ENCODE results near the gene ARHGAP6. TPM values are rescaled to one million over a fixed set of nuclear protein-coding genes. Genes with fewer than 3 reads are reported as not detected.

Gene ARHGAP6
- total and polyA plus RNA-seq, 9 of the 15 experiments (the other 6 are each of a cell fraction or from before 2014, with no cell fraction given) = 12.5 to 63.6 (median 41.8) TPM

- TF ChIP-seq TEAD4 (IDR thresholded peaks at IDR 0.05; ENCODE audit: low read length) = peak; percentile 52
- TF ChIP-seq TEAD4 (CRISPR knock-in tag; IDR thresholded peaks at IDR 0.05; ENCODE audit: borderline replicate concordance) = no peak
- TF ChIP-seq POU5F1 (IDR thresholded peaks at IDR 0.05; ENCODE audit: borderline replicate concordance, low read depth, low read length, partially characterized antibody) = no peak
- 0 out of 2 replicates have a peak, but pooled peaks have one; percentile 9 for TF ChIP-seq NFIC (IDR thresholded peaks at IDR 0.05)
- no peak for TF ChIP-seq SMARCA4 (IDR thresholded peaks at IDR 0.05)
- no peak for TF ChIP-seq ZBTB34 (CRISPR knock-in tag; IDR thresholded peaks at IDR 0.05)
- TF ChIP-seq NELFE (IDR thresholded peaks at IDR 0.05; ENCODE audit: insufficient read depth, insufficient read length) = no peak
- TF ChIP-seq ZNF23 (CRISPR knock-in tag; IDR thresholded peaks at IDR 0.05) = no peak
- TF ChIP-seq NR2C1 (IDR thresholded peaks at IDR 0.05) = no peak
- TF ChIP-seq NR2C1 (tag; IDR thresholded peaks at IDR 0.05) = no peak
Observed at GRCh38 chrX:11159149-11159548, 506.6 kb downstream of the ARHGAP6 start (continued).

GRCh38 chrX:11151799-11152559 is 513.7 kb downstream of the ARHGAP6 start:
- Histone ChIP-seq H3K27ac (ENCODE audit: extremely low read depth, low read depth, low read length) (no peak overlapping the region), H3K36me3 (ENCODE audit: control insufficient read depth, insufficient read depth, low read length) (peaks cover 47% of the 10 kb centered on the region), H2AFZ (ENCODE audit: low read depth, low read length) (no peak overlapping the region), H3K4me3 (no peak overlapping the region), H3K27me3 (ENCODE audit: control insufficient read depth in 2 of 2, insufficient read depth in 2 of 2, low read length in 2 of 2) (no peaks in the 10 kb centered on the region), H3K9ac (ENCODE audit: insufficient read depth in 1 of 2, low read depth in 2 of 2, low read length in 2 of 2) (no peak overlapping the region), H3K79me2 (ENCODE audit: control insufficient read depth, insufficient read depth, low read length) (no peaks in the 10 kb centered on the region), H4K20me1 (replicated peaks; ENCODE audit: control insufficient read depth, insufficient read depth, low read length) (no peaks in the 10 kb centered on the region), H3K4me1 (replicated peaks in 1 of 2; ENCODE audit: control insufficient read depth in 2 of 2, insufficient read depth in 2 of 2, low read length in 2 of 2) (no peaks in the 10 kb centered on the region; a peak in 1 of 5 replicates), H3K9me1 (ENCODE audit: control insufficient read depth, insufficient read depth, low read length) (no peaks in the 10 kb centered on the region), H3K4me2 (ENCODE audit: insufficient read depth, low read length) (no peak overlapping the region), H3K9me3 (replicated peaks; ENCODE audit: control insufficient read depth, insufficient read depth, low read depth, low read length) (no peaks in the 10 kb centered on the region)
- no peak for TF ChIP-seq ZNF197 (CRISPR knock-in tag; IDR thresholded peaks at IDR 0.05; ENCODE audit: low read depth)
- TF ChIP-seq CBFA2T3 (IDR thresholded peaks at IDR 0.05) = peak; percentile 46
- peak; percentile 26; the same call in 1 of the 2 replicates for TF ChIP-seq CBFA2T2 (conservative IDR thresholded peaks at IDR 0.05)
- no peak for TF ChIP-seq ZNF780A (CRISPR knock-in tag; IDR thresholded peaks at IDR 0.05)
- TF ChIP-seq TEAD4 (IDR thresholded peaks at IDR 0.05; ENCODE audit: low read length) = peak; percentile 34; the same call in 1 of the 2 replicates
- no peak for TF ChIP-seq TEAD4 (CRISPR knock-in tag; IDR thresholded peaks at IDR 0.05; ENCODE audit: borderline replicate concordance)
- peak; percentile 49 for TF ChIP-seq TAL1 (IDR thresholded peaks at IDR 0.05)
- TF ChIP-seq ZBTB34 (CRISPR knock-in tag; IDR thresholded peaks at IDR 0.05) = no peak
- TF ChIP-seq SMC3 (conservative IDR thresholded peaks at IDR 0.05; ENCODE audit: insufficient read depth, low read depth, low read length) = no peak
- TF ChIP-seq ARID1B (IDR thresholded peaks at IDR 0.05) = 0 out of 2 replicates have a peak, but pooled peaks have one; percentile 12
- intact Hi-C loops (cut with micrococcal nuclease) (loop anchor here (10.0 kb wide), 1 partner anchor 113 kb away; no protein-coding TSS in a partner anchor), in situ Hi-C loops (cut with MboI) (no loop called here)
- ATAC-seq (peak; percentile 68), FAIRE-seq (no peak), DNase-seq (ENCODE audit: extremely low read depth in 1 of 4, low spot score in 3 of 4) (no peak)
- no TSS peak for BruUV-seq (replicated peaks)
- ChIA-PET CTCF (ENCODE audit: low intra/inter-chr PET ratio) (no interaction called here), POLR2A (interaction anchor here (0.9 kb wide), 1 partner anchor 199 kb away, joined by 3 read pairs; no protein-coding TSS in a partner anchor)
- WGBS (ENCODE audit: insufficient coverage, low coverage, missing lambda C conversion rate) = 50% methylated on average over 4 of the region's 4 CpGs
